Measurements from ENCODE around the gene POLE3.
"Not testable (repeated sequence)": the region's sequence is repeated elsewhere in the genome, so short reads cannot be mapped to it uniquely, and the experiment has no call there.

The POLE3 gene

DNA sequence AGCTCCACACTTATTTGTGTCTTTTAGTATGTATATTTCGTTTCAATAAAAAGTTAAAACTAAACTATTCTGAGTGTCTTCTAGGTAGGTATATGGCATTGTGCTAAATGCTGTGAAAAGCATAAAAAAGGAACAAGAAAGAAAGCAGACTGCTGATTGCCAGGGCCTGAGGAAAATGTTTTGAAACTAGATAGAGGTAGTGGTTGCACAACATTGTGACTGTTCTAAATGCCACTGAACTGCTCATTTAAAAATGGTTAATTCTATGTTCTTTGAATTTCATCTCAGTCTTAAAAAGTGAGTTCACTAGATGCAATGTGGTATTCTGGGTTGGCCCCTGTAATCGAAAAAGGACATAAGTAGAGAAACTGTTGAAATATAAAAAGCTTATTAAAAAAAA is 6.8 kb downstream of the POLE3 start:
- DNase-seq (ENCODE audit: low read depth) = no peak

DNA sequence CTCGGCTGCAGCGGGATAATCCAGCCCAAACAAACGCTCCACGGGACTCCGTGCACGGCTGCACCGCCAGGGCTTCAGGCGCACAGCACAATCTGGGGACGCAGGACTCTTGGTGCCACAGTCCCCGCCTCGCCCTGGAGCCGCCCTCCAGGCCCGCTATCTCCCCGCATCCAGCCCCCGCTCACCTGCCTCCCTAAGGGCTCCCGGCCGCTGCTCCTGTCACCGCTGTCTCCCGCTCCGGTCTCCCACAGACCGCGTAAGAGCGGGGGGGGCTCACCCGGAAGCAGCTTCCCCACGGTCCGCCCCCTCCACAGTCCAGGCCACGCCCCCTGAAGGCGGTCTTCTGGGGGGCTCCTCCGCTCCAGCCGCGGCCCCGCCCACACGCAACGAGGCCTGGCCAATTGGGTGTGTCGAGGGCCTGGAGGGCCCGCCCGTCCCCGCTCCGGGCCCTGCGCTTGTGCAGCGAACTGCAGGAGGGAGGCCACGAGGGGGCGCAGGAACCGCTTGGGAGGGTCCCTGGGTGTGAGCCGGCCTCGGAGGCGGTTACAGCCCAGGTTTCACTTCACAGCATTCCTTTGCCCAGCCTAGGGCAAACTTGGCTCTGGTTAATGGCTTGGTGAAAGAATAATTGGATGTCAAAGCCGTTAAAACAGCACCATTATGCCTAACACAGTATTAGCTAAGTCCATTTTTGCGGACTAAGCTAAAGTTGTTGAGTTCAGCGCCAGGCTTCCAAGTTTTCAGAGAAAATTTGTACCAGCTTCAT is 9.3 kb downstream of the POLE3 start, which contains the start of gene ALAD:
Gene ALAD (minus strand): TSS at position 258 of the 766 bp plus-strand sequence. CDS start 7,725 bp downstream, outside the sequence.
- peak; percentile 80 for DNase-seq (ENCODE audit: low read depth)

DNA sequence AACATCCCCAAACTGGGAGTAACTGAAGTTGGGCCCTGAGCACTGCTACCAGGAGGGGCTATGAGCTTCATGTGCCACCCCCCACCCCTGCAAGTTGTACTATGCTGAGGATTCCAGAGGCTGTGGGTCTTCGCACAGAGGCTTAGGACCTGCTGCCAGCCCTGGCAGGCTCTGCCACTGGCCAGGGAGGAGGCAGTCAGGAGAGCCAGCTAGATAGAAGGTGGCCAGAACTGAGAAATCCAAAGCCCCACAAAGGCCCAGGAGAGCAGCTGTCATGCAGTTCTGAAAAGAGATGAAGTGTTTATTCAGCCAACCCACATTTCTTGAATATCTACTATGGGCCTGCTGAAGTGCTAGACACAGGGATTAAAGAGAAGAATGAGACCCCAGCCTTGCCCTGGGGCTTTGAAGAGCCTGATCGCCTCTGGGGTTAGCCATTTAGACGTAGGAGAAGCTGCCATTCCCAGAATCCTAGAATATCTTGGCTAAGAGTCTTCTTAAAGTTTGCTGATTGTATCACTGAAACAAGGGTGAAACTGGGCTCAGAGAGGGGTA is 10.8 kb downstream of the POLE3 start:
- no peak for DNase-seq (ENCODE audit: low read depth)

DNA sequence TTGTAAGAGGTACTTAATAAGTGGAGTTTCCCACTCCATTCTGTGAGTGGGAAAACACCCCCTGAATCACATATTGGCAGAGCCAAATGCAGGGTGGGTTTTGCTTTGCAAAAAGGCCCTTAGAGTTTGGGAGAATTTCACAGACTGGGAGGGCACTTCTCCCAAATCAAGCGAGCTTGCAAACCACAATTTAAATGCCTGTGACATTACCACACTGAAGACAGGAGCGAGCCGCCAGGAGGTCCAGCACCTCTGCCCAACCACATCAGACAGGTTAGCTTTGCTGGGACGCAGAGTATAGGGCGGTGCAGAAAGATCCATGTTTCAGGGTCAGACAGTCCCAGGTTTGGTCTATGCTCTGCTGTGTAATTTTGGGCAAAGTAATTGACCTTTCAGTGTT is 11.7 kb downstream of the POLE3 start:
- no peak for DNase-seq (ENCODE audit: low read depth)

DNA sequence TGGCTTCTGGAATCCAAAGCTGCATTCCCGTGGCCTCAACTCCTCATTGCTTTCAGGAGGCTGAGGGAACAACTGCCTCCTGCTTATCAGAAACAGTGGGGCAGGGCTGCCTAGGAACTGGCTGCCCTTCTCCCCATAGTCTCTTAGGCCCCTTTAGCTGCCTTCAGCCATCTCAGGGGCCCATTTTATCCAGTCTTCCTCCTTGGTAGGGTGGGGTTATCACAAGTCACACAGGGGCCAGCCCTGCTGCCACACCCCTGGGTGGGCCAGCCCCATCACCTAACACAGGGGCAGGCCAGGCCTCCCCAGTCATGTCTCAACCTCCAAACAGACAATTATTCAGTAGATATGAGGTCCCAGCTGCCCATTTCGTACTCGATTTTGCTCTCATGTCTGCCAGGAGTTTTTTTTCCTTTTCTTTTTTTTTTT is 13.3 kb downstream of the POLE3 start:
- no peak for DNase-seq (ENCODE audit: low read depth)

DNA sequence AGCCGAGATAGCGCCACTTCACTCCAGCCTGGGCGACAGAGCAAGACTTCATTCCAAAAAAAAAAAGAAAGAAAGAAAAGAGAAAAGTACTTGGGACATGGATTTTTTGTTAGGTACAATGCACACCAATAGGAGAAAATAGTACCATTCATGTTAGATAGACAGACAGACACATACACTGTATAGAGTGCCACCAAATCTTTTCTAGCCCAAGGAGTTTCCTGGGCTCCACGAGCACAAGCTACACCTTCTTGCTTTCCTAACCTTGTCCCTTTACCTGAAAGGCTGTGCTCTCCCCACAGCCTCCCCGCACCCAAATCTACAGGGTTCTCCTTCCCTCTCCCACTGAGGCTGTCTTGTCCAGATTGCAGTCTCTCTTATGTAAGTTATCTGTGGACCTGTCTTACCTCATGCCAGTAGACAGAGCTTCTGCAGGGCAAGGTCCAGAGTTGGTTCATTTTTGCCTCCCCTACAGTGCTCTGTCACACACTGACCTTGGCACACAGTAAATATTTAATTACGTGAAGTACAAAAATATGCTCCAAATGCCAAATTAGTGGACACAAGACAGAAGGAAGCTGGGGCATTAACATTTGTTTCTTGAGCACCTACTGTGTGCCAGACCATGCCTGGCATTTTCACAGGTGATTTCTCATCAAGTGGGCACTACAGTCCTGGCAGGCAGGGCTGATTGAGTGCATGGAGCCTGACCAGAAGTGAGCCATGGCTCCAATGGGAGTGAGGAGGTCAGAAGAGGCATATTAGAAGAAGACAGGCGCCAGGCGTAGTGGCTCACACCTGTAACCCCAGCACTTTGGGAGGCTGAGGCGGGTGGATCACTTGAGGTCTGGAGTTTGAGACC is 15.2 kb downstream of the POLE3 start:
- no peak for DNase-seq (ENCODE audit: low read depth)

DNA sequence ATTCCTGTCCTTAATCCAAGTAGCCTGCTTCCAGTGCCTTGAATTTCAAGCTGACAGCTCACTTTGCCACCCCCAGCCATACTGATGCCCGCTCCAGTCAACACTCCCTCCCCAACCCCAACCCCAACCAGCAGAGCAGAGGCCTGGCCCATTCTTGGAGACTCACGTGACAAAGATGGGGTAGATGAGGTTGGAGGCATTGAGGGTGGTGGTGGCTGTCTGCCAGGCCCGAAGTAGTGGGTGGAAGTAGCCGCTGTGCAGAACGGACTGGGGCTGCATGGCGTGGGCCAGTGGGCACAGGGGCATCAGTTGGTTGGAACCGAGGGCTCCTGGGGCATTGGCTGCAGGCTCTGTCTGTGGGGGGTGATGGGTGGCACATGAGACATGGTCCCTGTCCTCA is 17.2 kb downstream of the POLE3 start:
- DNase-seq (ENCODE audit: low read depth) = no peak

DNA sequence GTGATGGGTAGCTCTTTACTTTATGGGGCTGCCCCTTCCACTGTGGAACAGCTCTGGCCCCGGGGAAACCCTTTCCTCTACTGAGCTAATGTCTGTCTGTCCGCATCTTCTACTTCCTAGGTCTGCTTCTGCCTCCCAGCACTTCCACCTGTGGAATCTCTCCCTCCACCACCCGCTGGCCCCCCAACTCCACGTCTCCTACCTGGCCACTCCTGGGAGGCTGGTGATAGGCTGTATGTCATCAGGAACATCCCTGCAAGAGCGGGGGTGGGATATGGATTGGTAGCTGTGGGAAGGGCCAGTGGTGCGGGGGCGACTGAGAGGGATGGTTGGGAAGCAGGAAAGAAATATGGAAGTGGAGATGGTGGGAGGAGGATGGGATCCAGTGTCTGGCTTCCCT is 18.6 kb downstream of the POLE3 start:
- no peak for DNase-seq (ENCODE audit: low read depth)

DNA sequence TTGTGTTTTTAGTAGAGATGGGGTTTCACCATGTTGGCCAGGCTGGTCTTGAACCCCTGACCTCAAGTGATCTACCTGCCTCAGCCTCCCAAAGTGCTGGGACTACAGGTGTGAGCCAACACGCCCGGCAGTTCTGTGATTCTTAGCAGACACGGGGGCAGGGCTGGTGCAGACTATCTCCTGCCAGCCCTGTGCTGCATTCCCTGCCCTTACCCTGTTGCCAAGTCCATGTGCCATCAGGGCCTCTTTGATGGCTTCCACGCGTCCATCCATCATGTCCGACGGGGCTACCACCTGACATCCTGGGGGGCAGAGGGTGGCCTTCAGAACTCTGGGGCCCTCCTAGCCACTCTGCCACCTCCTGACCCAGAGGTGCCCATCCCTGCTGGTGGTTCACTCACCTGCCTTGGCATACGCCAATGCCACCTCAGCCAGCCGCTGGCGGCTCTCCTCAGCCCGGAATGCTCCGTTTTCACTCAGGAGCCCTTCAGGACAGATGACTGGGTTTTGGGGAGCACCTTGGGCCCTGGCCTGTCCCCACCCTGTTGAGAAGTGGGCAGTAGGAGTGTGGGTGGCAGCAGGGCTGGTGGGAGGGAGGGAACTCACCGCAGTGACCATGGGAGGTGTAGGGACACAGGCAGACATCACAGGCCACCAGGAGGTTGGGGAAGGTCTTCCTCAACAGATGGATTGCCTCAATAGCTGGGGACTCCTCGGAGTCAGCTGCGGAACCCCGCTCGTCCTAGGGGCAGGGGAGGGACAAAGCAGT is 20.1 kb downstream of the POLE3 start:
- DNase-seq (ENCODE audit: low read depth) = no peak

DNA sequence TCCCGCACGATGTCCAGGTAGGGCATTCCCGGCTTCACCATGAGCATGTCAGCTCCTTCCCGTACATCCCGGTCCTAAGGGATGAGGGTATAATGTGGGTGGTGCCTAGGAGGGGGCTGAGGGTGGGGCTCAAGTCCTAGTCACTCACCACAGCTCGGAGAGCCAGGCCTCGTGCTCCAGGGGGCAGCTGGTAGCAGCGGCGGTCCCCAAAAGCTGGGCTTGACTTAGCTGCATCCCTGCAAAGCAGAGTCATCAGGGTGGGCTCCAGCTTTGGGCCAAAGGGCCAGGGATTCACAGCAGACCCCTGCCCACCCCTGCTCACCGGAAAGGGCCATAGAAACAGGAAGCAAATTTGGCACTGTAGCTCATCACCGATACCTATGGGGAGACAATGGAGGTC is 21.0 kb downstream of the POLE3 start:
- no peak for DNase-seq (ENCODE audit: low read depth)

DNA sequence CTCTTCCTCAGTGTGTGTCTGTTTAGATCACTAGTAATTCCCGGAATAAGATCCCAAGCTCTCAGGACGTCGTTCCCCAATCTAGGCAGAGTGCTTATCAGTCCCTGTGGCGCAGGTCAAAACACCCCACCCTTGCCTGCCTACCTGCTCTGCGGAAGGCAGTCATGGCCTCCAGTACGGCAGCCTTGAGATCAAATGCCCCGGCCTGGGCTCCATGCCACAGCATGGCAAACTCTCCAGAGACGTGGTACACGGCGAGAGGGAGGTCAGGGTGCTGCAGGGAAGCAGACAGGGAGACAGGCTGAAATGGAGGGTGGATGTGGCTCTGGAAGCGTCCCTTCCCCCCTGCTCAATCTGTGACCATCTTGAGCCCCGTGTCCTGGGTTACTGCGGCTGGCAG is 21.6 kb downstream of the POLE3 start:
- DNase-seq (ENCODE audit: low read depth) = no peak

DNA sequence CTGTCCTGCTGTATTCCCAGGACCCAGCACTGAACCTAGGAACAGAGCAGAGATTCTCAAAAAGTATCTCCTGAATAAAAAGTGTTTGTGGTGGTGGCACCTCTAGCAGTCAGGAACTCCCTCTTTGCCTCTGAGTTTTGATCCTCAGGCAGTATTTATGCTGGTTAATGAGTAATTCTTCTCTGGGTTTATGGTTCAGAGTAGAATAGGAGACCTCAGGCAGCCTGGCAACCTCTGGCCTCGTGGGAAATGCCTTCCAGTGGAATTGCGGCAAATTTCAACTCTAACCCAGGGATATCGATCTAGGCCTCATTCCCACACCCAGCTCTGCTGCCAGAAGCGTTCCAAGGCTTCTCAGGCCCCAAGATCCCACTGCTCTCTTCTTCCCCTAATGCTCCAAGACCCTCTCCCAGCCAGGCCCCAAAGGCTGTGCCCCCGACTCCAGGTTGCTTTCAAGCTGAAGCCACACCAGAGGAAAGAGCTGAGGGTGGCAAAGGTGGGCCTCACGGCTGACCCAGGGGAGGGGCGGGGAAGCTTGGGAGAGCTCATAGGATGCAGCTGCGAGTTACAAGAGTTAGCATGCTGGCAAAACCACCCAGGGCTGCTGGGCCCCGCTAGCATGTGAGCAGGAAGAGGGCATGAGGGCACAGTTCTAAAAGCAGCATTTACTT is 22.8 kb downstream of the POLE3 start:
- DNase-seq (ENCODE audit: low read depth) = no peak

DNA sequence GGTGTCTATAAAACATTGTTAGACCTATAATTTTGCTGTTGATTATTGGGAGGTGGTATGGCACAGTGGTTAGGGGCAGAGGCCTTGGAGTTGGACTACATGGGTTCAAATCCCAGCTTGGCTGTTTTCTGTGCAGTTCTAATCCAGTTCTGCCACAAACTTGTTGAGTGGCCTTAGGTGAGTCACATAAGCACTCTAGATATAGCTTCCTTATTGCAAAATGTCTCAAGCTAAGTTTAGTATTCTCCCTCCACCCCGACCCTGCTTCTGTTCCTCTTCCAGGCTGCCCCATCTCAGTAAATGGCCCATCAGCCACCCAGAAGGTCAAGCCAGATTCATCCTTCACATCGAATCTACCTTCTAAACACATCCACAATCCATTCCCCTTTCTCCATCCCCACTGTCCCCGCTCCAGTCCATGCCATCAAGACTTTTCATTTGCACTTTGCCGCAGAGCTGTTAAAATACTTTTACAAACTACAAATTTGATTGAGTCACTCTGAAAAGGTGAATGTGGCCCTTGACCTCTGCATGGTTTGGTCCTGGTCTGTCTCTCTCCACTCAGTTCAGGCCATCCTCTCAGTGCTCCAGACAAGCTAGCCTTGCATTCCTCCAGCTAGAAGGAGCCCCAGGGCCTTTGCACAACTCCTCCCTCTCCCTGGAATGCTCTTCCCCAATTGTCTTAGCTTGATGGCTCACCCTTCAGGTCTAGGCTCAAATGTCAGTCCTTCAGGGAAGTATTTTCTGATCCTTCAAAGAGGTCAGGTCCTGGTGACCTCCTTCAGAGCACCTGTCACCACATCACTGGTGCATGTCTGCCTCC is 23.7 kb downstream of the POLE3 start:
- DNase-seq (ENCODE audit: low read depth) = no peak

DNA sequence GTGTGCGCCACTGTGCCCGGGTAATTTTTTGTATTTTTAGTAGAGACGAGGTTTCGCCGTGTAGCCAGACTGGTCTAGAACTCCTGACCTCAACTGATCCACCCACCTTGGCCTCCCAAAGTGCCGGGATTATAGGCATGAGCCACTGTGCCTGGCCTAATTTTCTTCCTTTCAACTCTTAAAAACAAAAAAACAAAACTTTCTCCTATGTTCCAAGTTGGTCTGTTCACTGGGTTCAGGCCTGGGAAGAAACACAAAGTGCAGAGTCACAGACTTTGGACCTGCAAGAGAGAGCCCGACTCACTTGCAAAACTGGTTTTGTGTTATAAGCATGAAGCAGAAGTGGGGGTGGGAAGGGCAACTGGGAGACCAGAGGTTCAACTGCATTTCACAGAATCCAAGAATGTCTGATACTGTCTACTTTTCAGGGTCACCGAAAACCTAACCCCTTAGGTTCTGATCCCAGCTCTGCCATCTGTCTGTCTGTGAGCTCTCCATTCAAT is 28.5 kb downstream of the POLE3 start:
- no peak for DNase-seq (ENCODE audit: low read depth)

DNA sequence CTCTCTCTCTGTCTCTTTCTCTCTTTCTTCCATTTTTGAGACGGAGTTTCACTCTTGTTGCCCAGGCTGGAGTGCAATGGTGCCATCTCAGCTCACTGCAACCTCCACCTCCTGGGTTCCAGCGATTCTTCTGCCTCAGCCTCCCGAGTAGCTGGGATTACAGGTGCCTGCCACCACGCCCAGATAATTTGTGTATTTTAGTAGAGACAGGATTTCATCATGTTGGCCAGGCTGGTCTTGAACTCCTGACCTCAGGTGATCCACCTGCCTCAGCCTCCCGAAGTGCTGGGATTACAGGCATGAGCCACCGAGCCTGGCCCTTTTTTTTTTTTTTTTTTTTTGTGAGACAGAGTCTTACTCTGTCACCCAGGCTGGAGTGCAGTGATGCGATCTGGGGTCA is 29.0 kb downstream of the POLE3 start:
- DNase-seq (ENCODE audit: low read depth) = not testable (repeated sequence)

DNA sequence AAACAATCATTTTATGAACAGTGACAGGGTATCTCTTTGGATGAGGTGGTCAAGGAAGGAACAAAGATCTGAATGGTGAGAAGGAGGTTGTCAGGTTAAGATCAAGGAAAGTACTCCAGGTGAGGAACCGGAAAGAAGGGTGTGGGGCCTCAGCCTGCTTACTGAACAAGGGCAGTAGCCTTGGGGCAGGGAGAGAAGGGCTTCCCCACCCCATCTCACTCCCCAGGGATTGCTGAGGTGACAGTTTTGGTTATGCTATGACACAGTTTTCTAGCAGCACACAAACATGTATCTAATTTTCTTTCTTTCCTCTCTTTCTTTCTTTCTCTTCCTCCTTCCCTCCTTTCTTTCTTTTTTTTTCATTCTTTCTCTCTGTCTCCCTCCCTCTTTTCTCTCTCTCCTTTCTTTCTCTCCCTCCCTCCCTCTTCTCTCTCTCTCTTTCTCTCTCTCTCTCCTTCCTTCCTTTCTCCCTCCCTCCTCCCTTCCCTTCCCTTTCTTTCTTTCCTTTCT is 29.6 kb downstream of the POLE3 start:
- no peak for DNase-seq (ENCODE audit: low read depth)

DNA sequence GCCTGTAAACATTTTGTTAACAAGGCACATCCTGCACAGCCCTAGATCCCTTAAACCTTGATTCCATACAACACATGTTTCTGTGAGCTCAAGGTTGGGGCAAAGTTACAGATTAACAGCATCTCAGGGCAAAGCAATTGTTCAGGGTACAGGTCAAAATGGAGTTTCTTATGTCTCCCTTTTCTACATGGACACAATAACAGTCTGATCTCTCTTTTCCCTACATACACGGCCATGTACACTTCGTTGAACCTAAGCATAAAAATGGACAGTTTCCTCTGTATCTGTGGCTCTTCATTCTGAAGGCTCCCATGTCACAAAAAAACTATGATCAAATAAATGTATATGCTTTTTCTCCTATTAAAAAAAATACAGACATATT is 30.7 kb downstream of the POLE3 start:
- DNase-seq (ENCODE audit: low read depth) = not testable (repeated sequence)

DNA sequence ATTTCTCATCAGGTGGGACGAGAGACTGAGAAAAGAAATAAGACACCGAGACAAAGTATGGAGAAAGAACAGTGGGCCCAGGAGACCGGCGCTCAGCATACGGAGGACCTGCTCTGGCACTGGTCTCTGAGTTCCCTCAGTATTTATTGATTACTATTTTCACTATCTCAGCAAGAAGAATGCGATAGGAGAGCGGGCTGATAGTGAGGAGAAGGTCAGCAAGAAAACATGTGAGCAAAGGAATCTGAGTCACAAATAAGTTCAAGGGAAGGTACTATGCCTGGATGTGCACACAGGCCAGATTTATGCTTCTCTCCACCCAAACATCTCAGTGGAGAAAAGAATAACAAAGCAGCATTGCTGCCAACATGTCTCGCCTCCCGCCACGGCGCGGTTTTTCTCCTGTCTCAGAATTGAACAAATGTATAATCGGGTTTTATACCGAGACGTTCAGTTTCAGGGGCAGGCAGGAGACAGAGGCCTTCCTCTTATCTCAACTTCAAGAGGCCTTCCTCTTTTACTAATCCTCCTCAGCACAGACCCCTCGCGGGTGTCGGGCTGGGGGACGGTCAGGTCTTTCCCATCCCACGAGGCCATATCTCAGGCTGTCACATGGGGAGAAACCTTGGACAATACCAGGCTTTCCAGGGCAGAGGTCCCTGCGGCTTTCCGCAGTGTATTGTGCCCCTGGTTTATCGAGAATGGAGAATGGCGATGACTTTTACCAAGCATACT is 31.2 kb downstream of the POLE3 start:
- not testable (repeated sequence) for DNase-seq (ENCODE audit: low read depth)
